Measurements from ENCODE around the gene TRERF1. TPM values are rescaled to one million over a fixed set of nuclear protein-coding genes. Genes with fewer than 3 reads are reported as not detected.
A peak's percentile ranks its signal among the peaks of the same experiment; 100 is the strongest.

TRERF1 gene
- total and polyA plus RNA-seq, 3 donors from 2014 or later: 13.7 to 49.1 (median 40.4) TPM

GRCh38 chr6:42452171-42453030 lies 675 bp upstream of the TRERF1 start:
- no peak for TF ChIP-seq CTCF (IDR thresholded peaks at IDR 0.05)
- no peak for TF ChIP-seq POLR2A (IDR thresholded peaks at IDR 0.05)
- peak; percentile 84 for DNase-seq
- peak overlapping the region; percentile 77 to 94 for H3K4me3 ChIP-seq
- H3K27me3 ChIP-seq: no peaks in the 10 kb centered on the region
- no peaks in the 10 kb centered on the region for H3K9me3 ChIP-seq
- peak overlapping the region; percentile 78 to 83 for H3K27ac ChIP-seq
- intact Hi-C loops (cut with DNase I; ENCODE audit: low total_unique reads): no loop called here
- H3K36me3 ChIP-seq (ENCODE audit: low read depth, missing control alignments): no peaks in the 10 kb centered on the region
- peaks cover 14% of the 10 kb centered on the region for H3K4me1 ChIP-seq
- WGBS, 2 donors: 0% methylated on average over 48 to 62 of the region's 78 CpGs

GRCh38 chr6:42450477-42451332 lies 1.0 kb downstream of the TRERF1 start:
- intact Hi-C loops (cut with DNase I; ENCODE audit: low total_unique reads): no loop called here
- peak overlapping the region; percentile 77 to 94 for H3K4me3 ChIP-seq
- peak overlapping the region; percentile 59 to 83 for H3K27ac ChIP-seq
- no peaks in the 10 kb centered on the region for H3K27me3 ChIP-seq
- peak; percentile 55 for DNase-seq
- no peaks in the 10 kb centered on the region for H3K9me3 ChIP-seq
- H3K4me1 ChIP-seq: peaks cover 20% of the 10 kb centered on the region
- no peaks in the 10 kb centered on the region for H3K36me3 ChIP-seq (ENCODE audit: low read depth, missing control alignments)
- WGBS, 2 donors: 3 to 5% methylated on average over 20 to 22 of the region's 22 CpGs
- no peak for TF ChIP-seq CTCF (IDR thresholded peaks at IDR 0.05)
- TF ChIP-seq POLR2A (IDR thresholded peaks at IDR 0.05): no peak

- intact Hi-C loops (cut with DNase I; ENCODE audit: low total_unique reads): no loop called here
- no peaks in the 10 kb centered on the region for H3K9me3 ChIP-seq
- TF ChIP-seq POLR2A (IDR thresholded peaks at IDR 0.05): no peak
- no peak for TF ChIP-seq CTCF (IDR thresholded peaks at IDR 0.05)
- DNase-seq: no peak
- H3K36me3 ChIP-seq (ENCODE audit: low read depth, missing control alignments): no peaks in the 10 kb centered on the region
- H3K27ac ChIP-seq: peak overlapping the region; percentile 59 to 83
- H3K4me3 ChIP-seq: peak overlapping the region; percentile 77 to 94
- H3K4me1 ChIP-seq: peaks cover 20% of the 10 kb centered on the region
- WGBS, 2 donors: 2 to 5% methylated on average over 9 of the region's 9 CpGs
- no peaks in the 10 kb centered on the region for H3K27me3 ChIP-seq
These were observed 1.7 kb downstream of the TRERF1 start for GRCh38 chr6:42449917-42450476.

GRCh38 chr6:42448927-42449659 lies 2.6 kb downstream of the TRERF1 start:
- peak overlapping the region; percentile 77 to 94 for H3K4me3 ChIP-seq

More at GRCh38 chr6:42448927-42449659, 2.6 kb downstream of the TRERF1 start:
- no peak for DNase-seq
- H3K4me1 ChIP-seq: peaks cover 25% of the 10 kb centered on the region
- intact Hi-C loops (cut with DNase I; ENCODE audit: low total_unique reads): no loop called here
- peak overlapping the region; percentile 59 to 83 for H3K27ac ChIP-seq
- TF ChIP-seq POLR2A (IDR thresholded peaks at IDR 0.05) (no peak), CTCF (IDR thresholded peaks at IDR 0.05) (no peak)
- 29 to 36% methylated on average over 7 of the region's 7 CpGs for WGBS, 2 donors
- no peaks in the 10 kb centered on the region for H3K36me3 ChIP-seq (ENCODE audit: low read depth, missing control alignments)
- no peaks in the 10 kb centered on the region for H3K27me3 ChIP-seq
- no peaks in the 10 kb centered on the region for H3K9me3 ChIP-seq

Measured in testis (tissue), 3 donors.